Gastroesophageal sphincter (tissue), 3 donors: Measurements from ENCODE around the gene TMEM132E.

ENCODE experiments used
- POLR2A ChIP-seq, 2 donors: fragments of 450-650 bp; IDR thresholded peaks; one replicate each; pipeline ENCODE4 v1.6.1; 2017; ENCODE audit warnings: antibody characterized with exemption in 2 of 2, mild to moderate bottlenecking in 2 of 2, moderate library complexity in 1 of 2
- TF ChIP-seq, protein P1 (sequence below), 4 experiments: fragments of 200-600 bp in 2 of 4; fragments of 450-650 bp in 2 of 4; sonication (generic) in 1 of 4; IDR thresholded peaks; one replicate each; pipeline ENCODE4 v1.5.1; 2017 to 2019; ENCODE audit warnings: antibody characterized with exemption in 4 of 4, mild to moderate bottlenecking in 2 of 4, moderate library complexity in 2 of 4

DNA sequence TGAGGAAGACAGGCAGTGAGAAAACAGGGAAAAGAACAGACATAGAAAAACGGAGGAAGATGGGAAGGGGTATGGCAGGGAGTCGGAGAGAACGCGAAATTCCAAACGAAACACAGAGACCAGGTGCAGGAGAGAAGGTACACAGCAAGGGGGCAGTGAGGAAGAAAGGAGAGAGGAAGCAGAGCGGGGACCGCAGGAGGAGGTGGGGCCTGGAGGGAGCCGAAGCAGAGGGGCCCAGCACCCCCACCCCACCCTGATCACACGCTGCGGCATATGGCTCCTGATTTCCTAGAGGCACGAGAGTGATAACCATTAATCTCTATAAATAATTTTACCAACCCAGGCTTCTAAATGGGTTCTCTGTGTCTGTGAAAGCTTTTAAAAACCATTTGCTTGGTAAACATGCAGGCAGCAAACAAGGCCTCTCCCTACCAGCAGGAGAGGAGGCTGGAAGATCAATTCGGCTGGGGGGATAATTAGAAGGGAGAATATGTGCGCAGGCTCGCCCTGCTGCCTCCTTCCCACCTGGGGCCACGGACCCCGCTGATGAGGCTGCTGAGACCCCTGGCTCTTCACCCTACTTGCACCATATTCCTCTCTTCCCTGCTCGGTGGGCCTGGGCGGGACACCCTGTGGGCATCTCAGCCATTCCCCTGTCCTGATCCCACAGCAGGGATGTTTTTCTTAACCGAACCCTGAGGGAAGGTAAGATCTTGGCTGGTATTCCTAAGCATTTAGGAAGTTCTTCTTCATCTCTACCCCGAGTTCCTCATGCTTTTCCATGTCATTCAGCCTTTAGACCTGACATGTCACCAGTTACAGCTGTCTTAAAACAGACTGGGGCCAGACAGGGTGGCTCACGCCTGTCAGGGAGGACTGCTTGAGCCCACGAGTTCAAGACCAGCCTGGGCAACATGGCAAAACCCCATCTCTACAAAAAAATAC is 86.7 kb downstream of the TMEM132E start:
- TF ChIP-seq, protein P1, sequence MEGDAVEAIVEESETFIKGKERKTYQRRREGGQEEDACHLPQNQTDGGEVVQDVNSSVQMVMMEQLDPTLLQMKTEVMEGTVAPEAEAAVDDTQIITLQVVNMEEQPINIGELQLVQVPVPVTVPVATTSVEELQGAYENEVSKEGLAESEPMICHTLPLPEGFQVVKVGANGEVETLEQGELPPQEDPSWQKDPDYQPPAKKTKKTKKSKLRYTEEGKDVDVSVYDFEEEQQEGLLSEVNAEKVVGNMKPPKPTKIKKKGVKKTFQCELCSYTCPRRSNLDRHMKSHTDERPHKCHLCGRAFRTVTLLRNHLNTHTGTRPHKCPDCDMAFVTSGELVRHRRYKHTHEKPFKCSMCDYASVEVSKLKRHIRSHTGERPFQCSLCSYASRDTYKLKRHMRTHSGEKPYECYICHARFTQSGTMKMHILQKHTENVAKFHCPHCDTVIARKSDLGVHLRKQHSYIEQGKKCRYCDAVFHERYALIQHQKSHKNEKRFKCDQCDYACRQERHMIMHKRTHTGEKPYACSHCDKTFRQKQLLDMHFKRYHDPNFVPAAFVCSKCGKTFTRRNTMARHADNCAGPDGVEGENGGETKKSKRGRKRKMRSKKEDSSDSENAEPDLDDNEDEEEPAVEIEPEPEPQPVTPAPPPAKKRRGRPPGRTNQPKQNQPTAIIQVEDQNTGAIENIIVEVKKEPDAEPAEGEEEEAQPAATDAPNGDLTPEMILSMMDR (IDR thresholded peaks at IDR 0.05) = no peak
- TF ChIP-seq POLR2A (IDR thresholded peaks at IDR 0.05) = no peak
